HPDE6-E6E7 (cell line): ENCODE results near the gene SELP.

Source experiments
- DNase-seq: peaks from one replicate; pipeline ENCODE4 v3.0.0; 2011; ENCODE audit warnings: missing footprints; ENCODE audit errors: extremely low spot score

The SELP gene

DNA sequence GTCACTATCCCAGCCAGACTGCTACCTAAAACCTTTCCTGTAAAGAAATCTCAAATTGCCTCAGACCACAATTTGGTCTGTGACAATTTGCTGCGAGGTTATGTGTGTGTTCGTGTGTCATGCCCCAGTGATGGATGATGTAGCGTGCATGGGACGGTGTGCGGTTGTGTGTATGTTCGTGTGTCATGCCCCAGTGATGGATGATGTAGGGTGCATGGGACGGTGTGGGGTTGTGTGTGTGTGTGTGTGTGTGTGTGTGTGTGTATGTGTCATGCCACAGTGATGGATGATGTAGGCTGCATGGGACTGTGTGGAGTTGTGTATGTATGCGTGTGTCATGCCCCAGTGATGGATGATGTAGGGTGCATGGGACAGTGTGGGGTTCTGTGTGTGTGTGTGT, 9.4 kb downstream of the SELP start:
- no peak for DNase-seq

DNA sequence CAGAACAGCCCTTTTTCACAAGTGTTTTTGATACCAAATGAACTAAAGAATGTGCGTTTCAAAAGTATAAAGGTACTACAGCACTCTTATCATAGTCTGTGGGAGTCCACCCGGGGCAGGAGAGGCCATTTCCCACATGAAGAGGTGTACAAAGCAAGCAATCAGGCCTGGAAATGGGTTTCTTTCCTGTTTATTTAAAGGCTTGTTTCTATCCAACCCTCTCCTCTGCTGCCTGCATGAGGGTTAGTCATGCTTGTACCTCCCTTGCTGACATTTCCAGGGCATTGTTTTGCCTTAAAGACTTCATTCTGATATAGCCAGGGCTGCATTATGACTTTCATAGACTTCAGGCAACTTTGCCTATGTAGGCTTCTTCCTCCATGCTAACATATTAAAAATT, 11.6 kb downstream of the SELP start:
- no peak for DNase-seq

DNA sequence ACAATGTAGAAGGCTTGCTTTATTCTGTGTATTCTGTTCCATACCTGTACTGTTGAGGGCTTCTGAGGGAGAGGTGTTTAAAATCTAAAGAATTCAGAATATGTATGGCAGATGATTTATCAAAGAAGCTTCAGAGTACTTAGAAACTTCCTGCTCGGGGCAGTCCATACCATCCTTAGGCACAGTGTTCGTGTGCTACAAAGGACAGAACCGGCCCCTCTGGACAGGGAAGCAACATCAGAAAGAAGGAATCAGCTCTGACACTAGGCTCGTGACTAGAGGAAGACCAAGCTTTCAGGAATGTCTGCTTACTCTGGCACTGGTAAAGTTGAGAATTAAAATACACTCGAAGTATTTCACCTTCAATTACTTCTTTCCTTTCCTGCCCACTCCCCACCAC, 14.1 kb downstream of the SELP start:
- DNase-seq: no peak

DNA sequence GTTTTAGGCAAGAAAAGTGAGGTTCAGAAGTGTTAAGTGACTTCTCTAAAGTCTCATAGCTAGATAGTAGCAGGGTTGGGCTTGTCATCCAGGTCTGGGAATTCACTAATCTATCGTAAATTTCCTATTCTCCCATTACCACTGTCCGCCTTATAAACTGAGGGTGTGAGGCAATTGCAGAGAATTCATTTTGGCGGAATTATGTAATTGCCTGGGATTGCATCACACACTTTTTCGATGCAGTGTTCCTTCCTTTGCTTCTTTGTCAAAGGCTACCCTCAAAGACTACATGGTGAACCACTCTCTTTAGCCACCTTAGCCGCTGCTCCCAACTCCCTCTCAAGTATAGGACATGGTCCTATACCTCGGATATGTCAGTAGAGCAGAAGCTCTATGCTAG, 19.1 kb downstream of the SELP start:
- DNase-seq: no peak

DNA sequence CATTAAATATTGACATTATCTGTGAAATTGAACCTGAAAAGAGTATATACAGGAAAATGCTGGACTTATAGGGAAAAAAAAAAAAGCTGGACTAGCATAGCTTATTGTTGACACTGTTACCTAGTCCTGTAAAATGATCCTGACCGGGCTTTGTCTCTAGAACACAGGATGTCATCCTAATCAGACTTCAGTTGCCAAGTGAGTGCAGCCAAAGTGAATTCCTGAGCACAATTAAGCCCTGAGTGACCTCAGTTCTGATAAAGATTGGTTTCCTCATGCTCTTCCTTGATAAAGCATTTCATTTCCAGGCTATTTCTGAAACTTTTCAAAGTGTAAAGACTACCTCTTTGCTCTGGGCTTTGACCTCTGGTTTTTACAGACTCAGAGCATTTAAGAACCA, 19.8 kb downstream of the SELP start:
- no peak for DNase-seq

DNA sequence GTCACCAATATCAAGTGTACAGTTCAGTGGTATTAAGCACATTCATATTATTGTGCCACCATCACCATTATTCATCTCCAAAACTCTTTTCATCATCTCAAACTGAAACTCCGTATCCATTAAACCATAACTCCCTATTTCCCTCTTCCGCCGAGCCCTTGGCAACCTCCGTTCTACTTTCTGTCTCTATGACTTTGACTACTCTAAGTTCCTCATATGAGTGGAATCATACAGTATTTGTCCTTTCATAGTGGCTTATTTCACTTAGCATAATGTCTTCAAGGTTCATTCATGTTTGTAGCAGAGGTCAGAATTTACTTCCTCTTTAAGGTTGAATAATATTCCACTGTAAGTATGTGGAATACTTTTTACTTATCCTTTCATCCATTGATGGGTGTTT, 21.7 kb downstream of the SELP start:
- no peak for DNase-seq

DNA sequence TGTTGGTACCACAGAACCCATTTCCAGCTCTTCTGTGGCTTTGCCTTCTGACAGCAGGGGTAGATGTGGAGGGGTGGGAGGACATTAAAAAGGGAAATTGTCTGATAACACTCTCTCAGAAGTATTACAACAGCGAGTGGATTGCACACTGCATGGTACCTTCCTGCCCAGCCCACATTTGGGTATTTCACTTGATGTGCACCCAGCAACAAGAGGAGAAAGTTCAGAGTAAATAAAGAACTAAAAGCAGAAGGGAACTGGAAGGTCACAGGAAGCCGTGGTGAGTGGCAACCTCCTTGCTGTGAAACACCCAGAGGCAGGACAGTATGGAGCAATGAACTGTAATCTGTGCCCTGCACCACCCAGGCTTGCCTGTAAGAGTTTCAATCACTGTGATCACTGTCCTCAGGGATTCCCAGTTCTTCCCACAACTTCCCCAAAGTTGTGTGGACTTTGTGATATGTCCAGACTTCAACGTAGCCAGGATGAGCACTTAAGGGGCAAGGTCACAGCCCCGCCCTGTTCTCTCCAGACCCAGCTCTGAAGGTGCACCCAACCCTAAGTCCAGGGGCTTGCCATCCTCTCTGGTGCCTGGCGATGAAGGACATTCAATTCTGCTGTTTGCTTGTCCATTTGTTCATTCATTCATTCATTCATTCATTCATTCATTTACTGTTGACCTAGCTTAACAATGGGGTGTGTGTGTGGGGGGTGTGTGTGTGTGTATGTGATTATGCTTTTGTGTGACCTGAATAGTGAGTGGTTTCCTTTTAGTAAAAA, 25.0 kb downstream of the SELP start:
- no peak for DNase-seq

DNA sequence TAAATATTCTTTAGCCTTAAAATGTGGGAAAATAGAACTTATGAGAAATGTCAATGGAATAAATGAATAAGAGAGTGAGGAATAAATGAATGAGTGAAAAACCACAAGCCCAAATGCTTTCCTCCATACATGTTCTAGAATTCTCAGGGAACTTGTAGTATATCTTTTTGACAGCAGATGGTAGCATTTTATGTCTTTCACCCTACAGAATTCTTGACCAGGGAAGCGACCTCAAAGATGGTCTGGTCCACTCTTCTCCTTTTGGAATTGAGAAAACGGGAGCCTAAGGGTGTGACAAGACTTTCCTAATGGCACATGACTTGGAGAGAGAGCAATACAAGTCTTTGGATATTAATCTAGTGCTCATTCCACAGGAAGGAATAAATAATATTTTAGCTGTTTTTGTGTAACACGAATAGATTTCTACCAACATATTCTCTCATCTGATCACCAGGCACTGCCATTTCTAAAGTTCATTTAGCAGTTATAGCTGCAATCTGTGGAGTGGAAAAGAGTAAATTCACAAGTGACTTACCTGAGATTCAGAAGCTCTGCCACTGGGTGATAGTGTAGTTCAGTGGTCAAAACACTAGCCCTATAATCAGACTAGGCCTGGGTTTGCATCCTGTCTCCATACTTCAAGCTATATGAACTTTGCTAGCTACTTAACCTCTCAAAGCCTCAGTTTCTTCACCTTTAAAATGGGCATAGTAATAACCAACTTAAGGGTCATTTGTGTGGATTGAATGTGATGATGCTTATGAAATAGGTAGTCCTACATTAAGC, 28.6 kb downstream of the SELP start:
- peak; percentile 8 for DNase-seq

DNA sequence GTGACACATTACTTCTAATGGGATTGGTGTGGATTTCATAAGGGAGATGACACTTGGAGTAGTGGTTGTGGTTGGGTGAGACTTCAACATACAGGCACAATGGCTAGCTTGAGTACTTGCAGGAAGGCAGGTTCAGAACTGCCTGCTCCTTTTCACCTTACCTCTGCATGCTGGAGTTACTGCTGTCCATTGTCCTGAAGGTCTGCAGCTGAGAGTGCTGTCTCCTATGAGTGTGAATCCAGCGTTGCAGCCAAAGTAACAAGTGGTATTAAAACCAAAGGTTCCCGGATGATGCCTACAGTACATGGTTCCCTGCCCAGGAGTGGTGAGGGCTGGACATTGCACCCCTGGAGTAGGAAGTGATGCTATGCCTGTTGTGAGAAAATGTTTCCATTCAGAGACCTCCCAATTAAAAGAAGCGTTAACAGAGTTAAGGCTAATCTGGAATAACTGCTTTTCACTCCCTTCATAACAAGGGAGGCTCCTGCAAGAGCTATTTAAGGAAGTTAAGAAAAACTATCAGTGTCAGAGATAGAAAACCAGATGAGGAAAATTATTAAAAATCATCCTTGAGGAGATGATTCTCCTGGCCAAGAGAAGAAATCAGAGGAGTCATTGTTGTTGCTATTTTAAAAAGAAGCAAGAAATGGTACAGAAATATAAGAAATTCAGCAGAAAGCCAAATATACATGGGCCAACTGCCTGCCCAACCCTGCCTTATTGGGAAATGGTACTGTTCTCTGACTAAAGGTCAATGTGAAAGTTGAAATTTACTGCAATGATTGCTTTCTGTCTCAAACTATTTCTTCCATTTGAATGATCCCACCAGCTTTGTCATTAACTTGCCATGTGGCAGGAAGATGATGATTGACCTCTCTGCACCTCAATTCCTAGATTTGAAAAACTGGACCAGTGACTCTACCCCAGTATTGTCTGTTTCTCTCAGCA, 33.9 kb downstream of the SELP start:
- DNase-seq: peak; percentile 38

DNA sequence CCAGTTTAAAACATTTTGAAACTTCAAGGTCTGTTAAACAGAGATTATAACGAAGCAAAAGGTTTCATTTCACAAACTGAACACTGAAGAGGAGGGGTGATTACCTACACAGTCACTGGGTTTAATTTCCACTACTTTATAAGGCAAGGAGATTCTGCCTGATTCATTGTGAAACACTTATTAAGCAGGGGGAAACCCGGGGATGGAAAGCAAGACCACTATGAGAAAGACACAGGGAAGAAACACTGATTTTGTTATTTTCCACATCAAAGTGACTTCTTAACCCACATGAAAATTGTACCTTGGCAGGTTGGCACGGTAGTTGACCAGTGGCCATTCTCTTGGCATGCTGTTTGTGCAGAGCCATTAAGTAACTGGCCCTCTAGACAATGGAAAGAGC, 35.5 kb downstream of the SELP start:
- DNase-seq: no peak

DNA sequence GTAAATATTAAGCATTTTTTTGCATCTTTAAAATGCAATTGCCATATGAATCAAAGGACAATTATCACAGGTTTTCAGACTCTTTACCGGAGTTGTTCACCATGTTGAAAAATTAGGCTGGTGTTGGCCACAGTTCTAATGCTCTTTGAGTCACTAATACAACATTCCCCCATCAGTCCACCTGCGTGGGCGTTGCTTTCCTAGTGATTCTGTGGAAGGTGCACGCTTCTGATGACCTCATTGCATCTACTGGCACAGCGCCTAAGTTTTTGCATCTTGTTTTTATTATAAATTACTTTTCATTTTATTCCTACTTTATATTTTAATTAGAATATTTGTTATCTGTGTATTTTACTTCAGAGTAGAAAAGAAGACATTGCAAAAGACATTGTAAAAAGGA, 39.0 kb downstream of the SELP start:
- DNase-seq: no peak

DNA sequence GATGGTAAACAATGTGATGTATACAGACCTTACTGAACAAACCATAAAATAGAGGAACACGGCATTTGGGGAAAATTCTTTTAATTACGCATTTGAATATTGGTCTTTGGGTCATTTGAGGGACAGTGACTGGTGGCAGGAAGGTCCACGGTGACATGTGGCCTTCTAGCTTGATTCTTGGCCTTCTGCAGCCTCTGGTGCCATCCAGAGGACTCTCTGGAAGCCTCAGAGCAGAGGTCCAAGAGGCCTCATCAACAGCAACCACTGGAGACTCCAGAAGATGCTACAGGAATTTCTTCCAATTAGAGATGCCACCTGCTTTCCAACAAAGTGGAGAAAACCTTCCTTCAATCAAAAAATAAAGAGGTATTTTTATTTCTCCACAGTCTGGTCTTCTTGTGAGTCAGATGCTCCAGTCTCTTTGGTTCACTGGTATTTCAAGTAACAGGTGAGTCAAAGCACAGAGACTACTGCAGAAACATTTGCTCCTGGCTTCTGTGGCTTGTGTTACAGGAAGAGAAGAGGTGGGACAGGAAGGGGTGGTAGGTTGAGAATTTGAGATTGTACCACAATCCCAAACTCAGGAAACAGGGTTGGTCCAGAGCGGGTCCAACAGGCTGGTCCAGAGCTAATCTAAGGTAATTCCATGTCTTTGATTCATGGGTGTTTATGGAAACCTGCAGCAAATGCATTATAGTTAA, 41.0 kb downstream of the SELP start:
- no peak for DNase-seq

DNA sequence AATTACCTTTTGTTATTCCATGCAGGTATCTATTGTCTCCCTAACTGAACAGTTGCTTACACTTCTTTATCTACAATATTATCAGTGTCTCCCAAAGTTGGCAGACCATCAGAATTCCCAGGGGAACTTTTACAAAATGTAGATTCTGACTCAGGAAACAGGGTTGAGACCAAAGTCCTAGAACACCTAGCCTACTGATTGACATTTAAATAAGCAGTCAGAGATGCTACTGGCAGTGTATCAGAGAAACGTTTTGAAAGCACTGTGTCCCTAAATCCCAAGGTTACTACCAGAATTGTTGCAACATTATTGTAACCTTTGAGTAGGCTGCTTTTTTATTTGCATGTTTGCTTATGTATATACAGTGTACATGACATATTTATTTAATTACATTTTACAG, 41.8 kb downstream of the SELP start:
- DNase-seq: no peak

DNA sequence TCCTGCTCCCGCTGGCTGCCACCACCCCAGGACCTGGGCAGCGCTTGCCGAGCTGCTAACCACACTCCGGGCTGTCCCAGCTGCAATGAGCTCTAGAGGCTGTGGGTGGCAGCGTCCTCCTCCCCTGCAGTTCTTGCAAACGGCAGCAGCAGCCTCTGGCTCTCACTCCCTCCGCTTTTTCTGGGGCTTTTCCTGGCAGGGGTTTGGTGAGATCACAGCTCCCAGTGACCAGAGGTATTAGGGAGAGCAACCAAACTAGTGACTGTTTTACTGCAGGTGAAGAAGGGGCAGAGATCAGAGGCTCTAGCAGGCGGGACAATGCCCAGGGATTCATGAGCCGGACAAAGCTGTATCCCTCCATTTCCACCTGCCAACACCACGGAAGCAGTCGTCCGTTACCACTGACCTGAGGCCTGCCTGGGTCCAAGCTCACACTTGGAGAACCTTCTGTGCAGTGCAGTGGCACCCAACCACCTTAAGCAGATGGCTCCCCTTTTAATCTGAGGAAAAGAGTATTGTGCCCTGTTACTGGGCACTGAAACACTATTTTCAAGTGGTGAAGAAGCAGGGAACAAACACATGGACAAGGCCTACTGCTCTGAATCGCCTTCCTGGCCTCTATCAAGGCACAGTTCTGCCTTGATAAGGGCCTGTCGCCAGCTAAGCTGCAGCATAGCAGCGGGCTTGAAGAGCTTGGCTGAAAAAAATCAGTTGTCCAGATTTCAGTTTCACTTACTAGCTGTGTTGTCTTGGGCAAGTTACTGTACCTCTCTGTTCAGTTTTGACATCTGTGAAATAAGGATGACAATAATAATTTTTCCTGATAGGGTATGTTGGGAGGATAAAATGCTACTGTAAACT, 43.3 kb downstream of the SELP start, which contains the start of gene F5:
Gene F5 (minus strand): TSS at position 87 of the 861 bp plus-strand sequence. CDS start 95 bp downstream, outside the sequence.
- DNase-seq: peak; percentile 80

DNA sequence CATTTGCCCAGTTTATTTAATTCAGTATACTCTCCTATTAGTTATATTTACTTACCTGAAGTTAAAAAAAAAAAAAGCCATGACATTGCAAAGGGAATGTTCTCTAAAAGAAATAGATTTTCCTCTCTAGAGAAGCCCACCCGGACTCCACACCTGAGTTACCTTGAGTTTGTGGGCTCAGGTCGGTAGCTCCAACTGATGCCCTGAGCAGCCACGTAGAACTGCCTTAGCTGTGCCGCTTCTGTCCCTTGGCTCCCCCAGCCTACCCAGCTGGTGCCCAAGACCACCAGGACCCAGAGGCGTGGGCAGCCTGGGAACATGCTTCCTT, 43.9 kb downstream of the SELP start:
- no peak for DNase-seq

DNA sequence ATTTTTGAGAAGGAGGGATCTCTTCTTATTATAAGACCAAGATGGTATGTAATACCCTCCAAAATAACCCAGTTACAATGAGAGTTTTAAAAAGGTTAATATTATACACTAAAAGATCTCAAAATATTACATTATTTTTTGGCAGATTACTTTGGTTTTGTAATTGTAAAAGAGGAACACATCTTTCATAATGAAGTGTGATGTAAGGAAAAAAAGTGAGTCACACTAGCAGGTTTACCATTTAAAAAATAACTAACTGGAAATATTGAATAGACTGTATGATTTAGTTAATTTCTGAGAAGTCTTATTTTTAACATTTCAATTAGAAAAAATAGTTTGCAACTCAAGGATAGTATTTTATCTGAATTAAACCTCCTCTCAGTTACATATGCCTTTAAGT, 44.7 kb downstream of the SELP start:
- no peak for DNase-seq

DNA sequence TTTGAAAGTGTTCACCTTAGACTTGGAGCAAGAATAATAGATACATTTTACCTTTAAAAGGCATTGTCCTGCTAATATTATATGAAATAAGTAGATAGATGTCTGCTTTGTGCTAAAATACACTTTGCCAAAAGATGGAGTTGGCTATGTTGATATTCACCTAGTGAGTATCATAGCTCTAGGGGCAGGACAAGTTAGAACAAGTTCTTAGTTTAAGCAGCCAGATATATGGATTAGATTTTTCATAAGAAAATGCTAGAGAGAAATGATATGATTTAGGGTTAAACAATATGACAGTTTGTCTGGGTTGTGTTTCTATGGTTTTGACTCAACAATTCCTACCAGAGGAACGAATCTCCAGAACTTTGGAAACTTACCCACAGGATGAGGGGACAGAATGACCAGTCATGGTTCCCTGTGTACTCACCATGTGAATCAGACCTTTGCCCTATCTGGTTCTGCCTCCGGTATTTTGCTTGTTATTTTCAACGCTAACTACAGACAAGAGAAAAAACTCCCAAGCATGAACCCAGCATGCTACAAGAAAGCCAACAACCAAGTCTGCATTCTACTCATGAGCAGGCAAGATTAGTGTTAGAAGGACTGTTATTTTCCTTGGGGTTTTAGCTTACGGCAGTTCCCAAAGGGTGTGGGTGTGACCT, 45.3 kb downstream of the SELP start:
- DNase-seq: peak; percentile 13

DNA sequence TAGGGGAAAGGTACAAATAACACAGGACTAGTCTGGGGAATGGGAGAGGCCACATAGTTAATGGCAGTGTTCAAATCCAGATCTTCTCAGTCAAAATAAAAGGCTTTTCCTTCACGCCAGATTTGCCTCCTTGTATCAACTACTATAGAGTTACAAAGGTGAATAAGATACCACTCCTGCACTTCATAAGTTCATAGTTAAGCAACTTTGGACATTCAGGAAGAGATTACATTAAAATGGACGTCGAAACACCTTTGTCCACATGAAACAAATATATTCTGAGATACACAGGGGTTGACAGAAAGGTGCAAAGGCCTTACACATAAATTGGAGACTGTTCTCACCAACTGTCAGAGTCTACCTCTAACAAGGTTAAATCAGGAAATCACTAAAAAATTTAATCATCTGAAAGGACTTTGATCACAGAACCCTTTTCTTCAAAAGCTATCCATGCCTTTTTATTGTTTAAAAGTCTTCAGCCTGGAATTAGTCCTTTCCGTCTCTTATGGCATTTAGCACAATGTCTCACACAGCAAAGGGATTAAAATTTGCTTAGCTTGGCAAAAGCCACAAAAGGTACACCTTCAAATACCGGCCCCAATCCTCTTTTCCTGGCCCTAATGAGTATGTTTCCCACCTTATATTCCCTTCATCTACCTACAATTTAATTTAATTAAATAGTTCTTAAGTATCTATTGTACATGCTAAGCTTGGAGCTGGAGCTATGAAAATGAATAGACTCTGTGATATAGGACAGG, 51.8 kb downstream of the SELP start:
- DNase-seq: no peak

DNA sequence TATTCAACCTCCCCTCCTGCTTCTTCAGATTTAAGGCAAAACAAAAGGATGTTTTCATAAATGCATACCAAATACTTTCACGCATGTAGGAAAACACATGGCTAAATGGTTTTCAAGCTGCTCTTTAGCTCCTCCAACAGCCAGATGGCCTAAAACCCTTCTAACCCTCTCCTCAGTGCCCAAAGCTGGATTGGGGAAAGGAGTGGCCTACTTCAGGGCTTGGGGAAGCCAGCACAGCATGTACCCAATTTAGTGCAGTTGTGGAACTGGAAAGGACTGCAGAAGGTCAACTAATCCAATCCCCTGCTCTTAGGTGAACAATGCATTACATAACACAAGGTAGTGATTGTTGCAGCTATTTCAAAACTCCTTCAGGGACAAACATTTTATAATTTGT, 53.0 kb downstream of the SELP start:
- DNase-seq: no peak
